ENCODE data around the gene SETBP1. TPM values are rescaled to one million over a fixed set of nuclear protein-coding genes. Genes with fewer than 3 reads are reported as not detected.

Gene SETBP1
- 69.3 and 80.0 TPM in 2 replicates for total RNA-seq
- long read RNA-seq, partial matches to known transcripts, result 9 of 36 reads
- long read RNA-seq, other reads (novel, unspliced or antisense), result 27 of 36 reads

DNA sequence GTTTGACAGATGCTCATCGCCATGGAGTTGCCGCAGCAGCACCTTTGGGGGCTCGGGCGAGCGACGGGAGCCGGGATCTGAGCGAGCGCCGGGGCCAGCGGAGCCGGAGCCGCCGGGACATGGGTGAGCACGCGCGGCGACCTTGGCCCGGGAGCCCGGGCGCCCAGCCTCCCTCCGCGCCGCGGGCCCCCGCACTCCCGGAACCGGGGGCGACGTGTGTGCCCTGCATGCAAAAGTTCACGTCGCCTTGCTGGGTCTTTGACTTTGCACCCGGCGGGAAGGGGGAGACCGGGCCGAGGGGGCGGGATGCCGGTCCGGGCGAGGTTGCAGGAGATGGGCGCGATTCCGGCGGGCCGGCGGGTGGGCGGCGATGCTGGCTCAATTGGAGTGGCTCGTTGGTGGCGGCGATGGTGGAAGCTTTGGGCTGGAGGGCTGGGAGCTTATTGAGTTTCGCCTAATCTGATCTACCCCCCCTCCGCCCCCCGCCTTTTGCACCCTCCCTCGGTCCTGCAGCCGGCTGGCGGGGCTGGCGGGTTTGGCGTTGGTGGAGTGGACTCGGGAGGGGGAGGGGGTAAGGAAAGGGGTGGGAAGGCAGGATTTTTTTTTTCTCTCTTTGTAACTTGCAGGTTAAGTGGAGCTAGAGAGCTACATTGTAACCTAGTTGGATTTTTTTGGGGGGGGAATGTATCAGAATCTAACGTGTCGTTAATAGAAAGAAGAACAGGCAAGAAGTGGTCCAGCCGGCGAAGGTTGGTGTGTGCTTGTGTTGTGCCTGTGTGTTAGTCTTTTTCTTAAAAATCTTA is at the start of gene SETBP1:
Gene SETBP1, plus strand, starts transcription at position 616 of the 803 bp plus-strand sequence. CDS start 20,459 bp downstream, outside the sequence.
- Mint-ChIP-seq H3K4me1 (ENCODE audit: unreplicated experiment) (peaks cover 9% of the 10 kb centered on the region), H3K4me3 (ENCODE audit: unreplicated experiment) (no peak within 1 kb of the TSS), H3K27ac (ENCODE audit: unreplicated experiment) (peak within 1 kb of the TSS; percentile 54), H3K9me3 (ENCODE audit: unreplicated experiment) (no peaks in the 10 kb centered on the region), H3K27me3 (ENCODE audit: unreplicated experiment) (no peaks in the 10 kb centered on the region), H3K36me3 (ENCODE audit: unreplicated experiment) (no peaks in the 10 kb centered on the region)
- DNase-seq (ENCODE audit: extremely low spot score, unreplicated experiment), result peak; percentile 89
- TF ChIP-seq, protein P1, sequence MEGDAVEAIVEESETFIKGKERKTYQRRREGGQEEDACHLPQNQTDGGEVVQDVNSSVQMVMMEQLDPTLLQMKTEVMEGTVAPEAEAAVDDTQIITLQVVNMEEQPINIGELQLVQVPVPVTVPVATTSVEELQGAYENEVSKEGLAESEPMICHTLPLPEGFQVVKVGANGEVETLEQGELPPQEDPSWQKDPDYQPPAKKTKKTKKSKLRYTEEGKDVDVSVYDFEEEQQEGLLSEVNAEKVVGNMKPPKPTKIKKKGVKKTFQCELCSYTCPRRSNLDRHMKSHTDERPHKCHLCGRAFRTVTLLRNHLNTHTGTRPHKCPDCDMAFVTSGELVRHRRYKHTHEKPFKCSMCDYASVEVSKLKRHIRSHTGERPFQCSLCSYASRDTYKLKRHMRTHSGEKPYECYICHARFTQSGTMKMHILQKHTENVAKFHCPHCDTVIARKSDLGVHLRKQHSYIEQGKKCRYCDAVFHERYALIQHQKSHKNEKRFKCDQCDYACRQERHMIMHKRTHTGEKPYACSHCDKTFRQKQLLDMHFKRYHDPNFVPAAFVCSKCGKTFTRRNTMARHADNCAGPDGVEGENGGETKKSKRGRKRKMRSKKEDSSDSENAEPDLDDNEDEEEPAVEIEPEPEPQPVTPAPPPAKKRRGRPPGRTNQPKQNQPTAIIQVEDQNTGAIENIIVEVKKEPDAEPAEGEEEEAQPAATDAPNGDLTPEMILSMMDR (IDR thresholded peaks at IDR 0.05), result no peak

DNA sequence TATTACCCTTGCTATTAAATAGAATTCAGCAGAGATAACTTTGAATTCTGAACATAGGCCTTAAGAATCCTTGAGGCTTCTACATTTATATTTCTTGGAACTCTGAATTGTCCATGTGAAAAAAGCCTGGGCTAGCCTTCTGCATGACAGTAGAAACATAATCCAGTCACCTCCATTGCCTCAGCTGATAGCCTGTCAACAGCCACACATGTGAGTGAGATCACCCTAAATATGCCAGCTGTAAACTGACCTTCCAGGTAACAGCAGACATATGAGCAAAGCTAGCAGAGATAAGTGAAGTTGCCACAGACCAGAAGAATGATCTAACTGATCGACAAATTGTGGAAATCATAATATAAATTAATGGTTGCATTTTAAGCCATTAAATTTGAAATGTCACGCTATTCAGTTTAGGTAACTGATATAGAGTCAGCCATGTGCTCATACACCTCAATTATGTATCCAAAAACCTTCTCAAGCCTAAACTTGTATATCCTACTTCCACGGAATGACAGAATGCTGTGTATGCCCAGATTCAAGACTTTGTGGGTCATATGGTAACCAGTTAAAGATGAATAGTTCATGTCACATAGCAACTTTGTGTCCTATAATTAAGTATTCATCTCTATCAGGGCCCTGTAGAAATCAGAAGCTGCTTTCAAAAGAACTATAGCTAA is 48.1 kb upstream of the SETBP1 start:
- Mint-ChIP-seq H3K4me3 (ENCODE audit: unreplicated experiment) (no peak overlapping the region), H3K9me3 (ENCODE audit: unreplicated experiment) (no peaks in the 10 kb centered on the region), H3K27me3 (ENCODE audit: unreplicated experiment) (no peaks in the 10 kb centered on the region), H3K27ac (ENCODE audit: unreplicated experiment) (no peak overlapping the region), H3K4me1 (ENCODE audit: unreplicated experiment) (peaks cover 30% of the 10 kb centered on the region), H3K36me3 (ENCODE audit: unreplicated experiment) (no peaks in the 10 kb centered on the region)
- no peak for DNase-seq (ENCODE audit: extremely low spot score, unreplicated experiment)
- TF ChIP-seq, protein P1 (IDR thresholded peaks at IDR 0.05), result no peak

DNA sequence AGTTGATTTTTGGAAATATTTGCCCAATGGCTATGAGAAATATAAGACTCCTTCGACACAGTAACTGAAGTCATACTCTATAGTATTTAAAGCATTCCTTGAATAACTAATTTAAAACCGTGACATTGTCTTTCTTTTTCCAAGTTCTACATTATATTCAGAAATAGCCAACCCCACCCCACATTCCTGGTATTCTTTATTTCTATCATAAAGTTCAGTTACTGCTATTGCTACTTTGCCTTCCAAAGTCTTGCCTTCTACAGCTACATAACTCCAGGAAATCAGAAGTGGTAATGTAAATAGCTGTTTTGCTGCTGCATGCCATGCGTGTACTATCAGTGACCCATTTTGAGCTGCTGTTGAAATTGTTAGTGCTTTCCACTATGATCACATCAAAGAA is 45.1 kb upstream of the SETBP1 start:
- H3K4me1 Mint-ChIP-seq (ENCODE audit: unreplicated experiment), result peaks cover 37% of the 10 kb centered on the region
- H3K4me3 Mint-ChIP-seq (ENCODE audit: unreplicated experiment), result no peak overlapping the region
- no peaks in the 10 kb centered on the region for H3K9me3 Mint-ChIP-seq (ENCODE audit: unreplicated experiment)
- DNase-seq (ENCODE audit: extremely low spot score, unreplicated experiment), result no peak
- H3K27me3 Mint-ChIP-seq (ENCODE audit: unreplicated experiment), result no peaks in the 10 kb centered on the region
- TF ChIP-seq, protein P1 (IDR thresholded peaks at IDR 0.05), result no peak
- no peaks in the 10 kb centered on the region for H3K36me3 Mint-ChIP-seq (ENCODE audit: unreplicated experiment)
- peak overlapping the region; percentile 74 for H3K27ac Mint-ChIP-seq (ENCODE audit: unreplicated experiment)

DNA sequence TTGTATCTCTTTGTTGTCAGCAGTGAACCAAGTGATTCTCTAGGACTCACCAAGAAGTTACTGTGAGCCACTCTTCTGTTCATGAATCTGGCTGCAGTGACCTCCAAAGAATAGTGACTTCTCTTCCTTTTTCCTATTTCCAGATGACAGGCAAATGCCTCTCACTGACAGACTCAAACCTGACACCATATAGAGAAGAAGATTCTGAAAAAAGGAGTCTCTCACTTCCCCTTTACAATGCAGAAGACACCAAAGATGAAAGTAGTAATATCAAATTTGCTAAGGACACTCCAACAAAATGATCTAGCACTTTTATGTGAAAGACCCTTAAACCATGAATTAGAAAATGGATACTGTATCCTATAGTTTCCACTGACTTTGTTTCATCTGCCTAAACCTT is 44.4 kb upstream of the SETBP1 start:
- TF ChIP-seq, protein P1 (IDR thresholded peaks at IDR 0.05), result no peak
- H3K4me1 Mint-ChIP-seq (ENCODE audit: unreplicated experiment), result peaks cover 37% of the 10 kb centered on the region
- H3K27ac Mint-ChIP-seq (ENCODE audit: unreplicated experiment), result peak overlapping the region; percentile 29
- H3K36me3 Mint-ChIP-seq (ENCODE audit: unreplicated experiment), result no peaks in the 10 kb centered on the region
- no peaks in the 10 kb centered on the region for H3K9me3 Mint-ChIP-seq (ENCODE audit: unreplicated experiment)
- no peaks in the 10 kb centered on the region for H3K27me3 Mint-ChIP-seq (ENCODE audit: unreplicated experiment)
- DNase-seq (ENCODE audit: extremely low spot score, unreplicated experiment), result no peak
- no peak overlapping the region for H3K4me3 Mint-ChIP-seq (ENCODE audit: unreplicated experiment)
